HUES48 (cell line): ENCODE data around the gene VPS45.

ENCODE experiments used
- H3K27ac ChIP-seq: one replicate; pipeline ENCODE4 v1.7.0; 2013; ENCODE audit warnings: low read depth, low read length, inconsistent platforms
- H3K27me3 ChIP-seq: 2 replicates; pipeline ENCODE4 v1.6.1; 2013; ENCODE audit warnings: mild to moderate bottlenecking, low read length; ENCODE audit not compliant: control insufficient read depth, insufficient read depth
- H3K36me3 ChIP-seq: 2 replicates; pipeline ENCODE4 v1.6.1; 2013; ENCODE audit warnings: low read length; ENCODE audit not compliant: control insufficient read depth, insufficient read depth
- H3K4me1 ChIP-seq: 2 replicates; pipeline ENCODE4 v1.6.1; 2013; ENCODE audit warnings: mild to moderate bottlenecking, low read length; ENCODE audit not compliant: control insufficient read depth, insufficient read depth
- H3K4me3 ChIP-seq: 2 replicates; pipeline ENCODE4 v1.5.1; 2013; ENCODE audit warnings: mild to moderate bottlenecking, low read depth, low read length
- H3K9ac ChIP-seq: 2 replicates; pipeline ENCODE4 v1.6.1; 2013; ENCODE audit warnings: mild to moderate bottlenecking, low read depth, low read length, moderate library complexity
- H3K9me3 ChIP-seq: 2 replicates; pipeline ENCODE4 v1.6.1; 2013; ENCODE audit warnings: low read length; ENCODE audit not compliant: control insufficient read depth, insufficient read depth

VPS45 gene

DNA sequence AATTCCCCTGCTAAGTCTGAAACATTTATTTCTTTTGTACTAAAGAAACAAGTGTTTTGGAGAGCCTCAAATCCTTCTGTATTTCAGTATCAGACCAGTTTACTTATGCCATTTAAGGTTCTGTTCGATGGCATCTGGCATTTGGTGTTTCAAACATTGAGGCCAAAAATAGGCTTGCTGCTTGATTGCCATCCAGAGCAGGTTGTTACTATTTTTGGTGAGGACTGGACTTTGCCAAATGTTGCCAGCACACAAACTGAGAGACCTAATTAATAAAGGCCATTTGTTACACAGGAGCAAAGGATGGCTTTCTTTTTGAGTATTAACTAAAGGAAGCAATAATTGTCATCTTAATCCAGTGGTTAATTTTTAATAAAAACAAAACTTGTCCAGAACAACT, 26.2 kb downstream of the VPS45 start:
- Histone ChIP-seq H3K36me3 (peaks cover 49% of the 10 kb centered on the region), H3K9ac (no peak overlapping the region), H3K4me1 (no peaks in the 10 kb centered on the region), H3K27ac (no peak overlapping the region), H3K27me3 (no peaks in the 10 kb centered on the region), H3K9me3 (no peaks in the 10 kb centered on the region), H3K4me3 (no peak overlapping the region)

DNA sequence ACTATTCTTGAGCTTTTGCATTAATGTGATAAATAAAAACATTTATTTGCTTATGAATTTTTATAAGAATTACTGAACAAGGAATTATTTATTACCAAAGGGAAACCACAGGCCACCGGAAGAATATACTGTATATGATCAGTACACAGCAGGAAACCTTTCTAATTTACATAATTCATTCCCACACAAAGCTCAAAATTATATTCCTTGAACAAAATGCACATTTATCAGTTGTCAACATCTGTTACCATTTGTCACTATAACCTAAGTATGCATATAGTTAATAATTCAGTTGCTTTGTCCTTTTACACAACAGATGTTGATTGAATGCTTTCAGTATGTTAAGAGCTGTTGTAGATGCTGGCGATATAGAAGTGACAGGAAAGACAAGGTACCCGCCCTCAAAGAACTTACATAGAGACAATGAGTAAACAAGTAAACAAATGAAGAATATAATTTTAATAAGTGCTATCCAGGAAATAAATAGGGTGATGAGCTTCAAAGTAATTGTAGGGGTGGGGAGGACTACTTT, 27.2 kb downstream of the VPS45 start:
- Histone ChIP-seq H3K9me3 (no peaks in the 10 kb centered on the region), H3K4me3 (no peak overlapping the region), H3K27me3 (no peaks in the 10 kb centered on the region), H3K27ac (no peak overlapping the region), H3K9ac (no peak overlapping the region), H3K4me1 (no peaks in the 10 kb centered on the region), H3K36me3 (peaks cover 48% of the 10 kb centered on the region)

DNA sequence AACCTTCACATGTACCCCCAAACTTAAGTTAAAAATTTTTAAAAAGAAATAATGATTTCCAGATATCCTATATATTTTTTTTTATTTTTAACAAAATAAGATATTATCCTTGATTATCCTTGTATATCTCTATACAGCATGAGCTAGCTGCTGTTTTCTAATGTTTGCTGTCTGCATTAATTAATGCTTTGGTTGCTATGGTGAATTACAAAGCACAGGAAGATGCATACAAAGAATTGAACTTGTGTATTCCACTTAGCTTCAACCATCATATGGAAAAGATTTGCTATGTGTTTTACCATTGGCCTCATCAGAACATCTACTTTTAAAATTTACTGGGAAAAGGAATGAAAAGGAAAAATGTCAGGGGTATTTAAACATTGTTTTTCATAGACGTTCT, 35.4 kb downstream of the VPS45 start:
- H3K9me3 ChIP-seq, result no peaks in the 10 kb centered on the region
- H3K4me3 ChIP-seq, result no peak overlapping the region
- no peaks in the 10 kb centered on the region for H3K27me3 ChIP-seq
- H3K9ac ChIP-seq, result no peak overlapping the region
- no peak overlapping the region for H3K27ac ChIP-seq
- peaks cover 13% of the 10 kb centered on the region for H3K36me3 ChIP-seq
- H3K4me1 ChIP-seq, result no peaks in the 10 kb centered on the region

DNA sequence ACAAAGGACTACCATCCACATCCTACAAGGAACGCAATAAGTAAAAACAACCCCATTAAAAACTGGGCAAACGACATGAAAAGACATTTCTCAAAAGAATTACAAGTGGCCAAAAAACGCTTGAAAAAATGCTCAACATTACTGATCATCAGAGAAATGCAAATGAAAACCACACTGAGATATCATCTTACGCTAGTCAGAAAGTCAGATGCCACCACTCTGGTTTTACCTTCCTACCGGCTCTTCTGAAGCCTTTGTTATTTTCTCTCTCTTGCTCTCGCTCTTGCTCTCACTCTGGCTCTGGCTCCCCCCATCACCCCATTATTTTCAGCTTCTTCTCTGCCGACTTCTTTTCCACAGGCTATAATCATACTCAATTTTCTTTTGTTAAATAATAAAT, 38.8 kb downstream of the VPS45 start:
- no peak overlapping the region for H3K4me3 ChIP-seq

DNA sequence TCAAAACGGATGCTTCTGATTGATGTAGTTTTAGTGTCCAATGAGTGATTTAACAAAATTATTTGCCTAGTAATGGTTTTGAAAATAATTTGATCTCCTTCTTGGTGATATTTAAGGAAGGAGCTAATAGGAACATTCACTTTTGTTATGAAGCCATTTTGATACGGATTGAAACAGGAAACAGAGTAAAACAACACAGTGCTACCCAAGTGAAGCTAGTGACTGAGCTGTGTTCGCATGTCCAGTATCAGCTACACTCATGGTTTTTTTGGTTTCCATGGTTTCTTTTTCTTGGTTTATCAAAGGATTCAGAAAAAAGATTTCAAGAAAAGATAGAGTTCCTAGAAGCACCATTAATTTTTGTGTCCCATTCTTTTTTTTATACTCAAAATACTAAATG, 42.0 kb downstream of the VPS45 start:
- Histone ChIP-seq H3K4me3 (no peak overlapping the region), H3K9ac (no peak overlapping the region), H3K27ac (no peak overlapping the region), H3K9me3 (no peaks in the 10 kb centered on the region), H3K36me3 (peaks cover 9% of the 10 kb centered on the region; the same call in 1 of the 2 replicates), H3K4me1 (no peaks in the 10 kb centered on the region), H3K27me3 (no peaks in the 10 kb centered on the region)

More for the DNA sequence above, 38.8 kb downstream of the VPS45 start:
- Histone ChIP-seq H3K9ac (no peak overlapping the region), H3K27me3 (no peaks in the 10 kb centered on the region), H3K9me3 (no peaks in the 10 kb centered on the region), H3K36me3 (peaks cover 5% of the 10 kb centered on the region; the same call in 1 of the 2 replicates), H3K27ac (no peak overlapping the region), H3K4me1 (no peaks in the 10 kb centered on the region)

DNA sequence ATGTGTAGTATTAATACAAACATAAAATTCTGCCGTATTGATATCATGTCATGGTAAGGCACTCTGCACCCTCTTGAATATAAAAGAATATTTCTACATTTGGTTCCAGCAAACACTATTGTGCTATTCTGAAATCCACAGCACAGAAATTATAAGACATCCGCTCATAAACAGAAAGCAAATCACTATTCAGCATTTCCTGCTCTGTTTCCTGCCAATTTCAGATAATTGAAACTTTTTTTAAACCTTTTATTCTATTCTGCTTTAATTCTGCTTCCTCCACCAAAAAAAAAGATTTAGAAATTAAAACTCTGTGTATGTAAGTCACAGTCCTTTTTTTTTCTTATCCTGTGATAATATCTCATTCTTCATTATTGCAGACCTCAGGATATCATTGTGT, 42.5 kb downstream of the VPS45 start:
- Histone ChIP-seq H3K4me3 (no peak overlapping the region), H3K27ac (no peak overlapping the region)

DNA sequence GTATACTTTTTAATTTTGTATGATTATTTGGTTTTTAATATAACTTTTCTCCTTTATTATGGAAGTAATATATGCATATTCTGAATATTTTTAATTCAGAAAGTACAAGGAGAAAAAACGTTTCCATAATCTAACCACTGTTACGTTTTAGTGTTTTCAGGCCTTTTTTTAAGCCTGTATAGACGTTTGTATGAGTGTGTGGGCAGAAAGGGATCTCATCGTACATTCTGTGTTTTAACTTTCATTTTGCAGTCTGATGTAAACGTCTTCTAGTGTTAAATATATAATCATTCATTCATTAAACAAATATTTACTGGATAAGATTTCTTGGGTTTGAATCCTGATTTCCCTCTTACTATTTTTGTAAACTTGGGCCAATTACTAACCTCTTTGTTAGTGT, 44.1 kb downstream of the VPS45 start:
- Histone ChIP-seq H3K9ac (no peak overlapping the region), H3K27ac (no peak overlapping the region), H3K36me3 (peaks cover 9% of the 10 kb centered on the region), H3K9me3 (peaks cover 6% of the 10 kb centered on the region; the same call in 1 of the 2 replicates), H3K4me3 (no peak overlapping the region), H3K27me3 (no peaks in the 10 kb centered on the region), H3K4me1 (no peaks in the 10 kb centered on the region)

More for the DNA sequence above, 42.5 kb downstream of the VPS45 start:
- no peak overlapping the region for H3K9ac ChIP-seq
- H3K4me1 ChIP-seq, result no peaks in the 10 kb centered on the region
- H3K27me3 ChIP-seq, result no peaks in the 10 kb centered on the region
- H3K36me3 ChIP-seq, result peaks cover 9% of the 10 kb centered on the region
- H3K9me3 ChIP-seq, result peaks cover 3% of the 10 kb centered on the region; the same call in 1 of the 2 replicates

DNA sequence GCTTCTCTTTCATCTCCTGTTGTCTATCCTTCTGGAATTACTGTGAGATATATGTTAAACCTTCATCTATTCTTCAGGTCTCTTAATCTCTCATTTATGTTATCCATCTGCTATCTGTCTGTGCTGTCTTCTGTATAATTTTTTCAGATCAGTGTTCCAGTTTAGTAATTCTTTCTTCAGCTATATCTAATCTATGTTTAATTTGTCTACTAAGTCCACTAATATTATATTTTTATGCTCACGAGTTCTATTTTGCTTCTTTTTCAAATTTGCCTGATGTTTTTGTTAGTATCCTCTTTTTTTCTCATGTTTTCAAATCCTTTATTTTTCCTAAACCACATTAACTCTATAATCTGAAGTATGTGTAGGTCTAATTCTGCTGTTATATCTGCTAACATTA, 47.5 kb downstream of the VPS45 start:
- Histone ChIP-seq H3K4me3 (no peak overlapping the region), H3K9ac (no peak overlapping the region), H3K4me1 (no peaks in the 10 kb centered on the region), H3K27ac (no peak overlapping the region), H3K36me3 (peaks cover 9% of the 10 kb centered on the region), H3K27me3 (no peaks in the 10 kb centered on the region), H3K9me3 (peaks cover 6% of the 10 kb centered on the region; the same call in 1 of the 2 replicates)

DNA sequence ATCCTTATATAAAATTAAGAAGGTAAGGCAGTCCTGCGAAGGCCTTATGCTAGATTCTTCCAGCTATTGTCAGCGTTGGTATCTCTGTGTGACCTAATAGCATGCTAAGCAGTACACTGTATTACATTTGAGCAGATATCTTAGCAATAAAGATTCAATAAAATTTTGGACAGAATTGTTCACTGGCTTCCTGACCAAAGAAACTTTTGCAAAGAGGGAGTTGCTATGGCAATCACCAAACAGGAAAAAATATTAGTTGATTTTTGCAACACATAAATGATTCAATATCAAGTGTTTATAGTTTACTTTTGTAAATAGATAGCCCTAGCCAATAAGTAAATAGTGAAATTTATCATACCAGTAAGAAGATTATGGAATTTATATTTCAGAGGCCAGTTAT, 51.1 kb downstream of the VPS45 start:
- H3K9ac ChIP-seq, result no peak overlapping the region
- H3K4me3 ChIP-seq, result no peak overlapping the region
- no peaks in the 10 kb centered on the region for H3K27me3 ChIP-seq
- no peak overlapping the region for H3K27ac ChIP-seq
- H3K36me3 ChIP-seq, result no peaks in the 10 kb centered on the region; the same call in 1 of the 2 replicates
- no peaks in the 10 kb centered on the region for H3K4me1 ChIP-seq
- H3K9me3 ChIP-seq, result peaks cover 6% of the 10 kb centered on the region; the same call in 1 of the 2 replicates

DNA sequence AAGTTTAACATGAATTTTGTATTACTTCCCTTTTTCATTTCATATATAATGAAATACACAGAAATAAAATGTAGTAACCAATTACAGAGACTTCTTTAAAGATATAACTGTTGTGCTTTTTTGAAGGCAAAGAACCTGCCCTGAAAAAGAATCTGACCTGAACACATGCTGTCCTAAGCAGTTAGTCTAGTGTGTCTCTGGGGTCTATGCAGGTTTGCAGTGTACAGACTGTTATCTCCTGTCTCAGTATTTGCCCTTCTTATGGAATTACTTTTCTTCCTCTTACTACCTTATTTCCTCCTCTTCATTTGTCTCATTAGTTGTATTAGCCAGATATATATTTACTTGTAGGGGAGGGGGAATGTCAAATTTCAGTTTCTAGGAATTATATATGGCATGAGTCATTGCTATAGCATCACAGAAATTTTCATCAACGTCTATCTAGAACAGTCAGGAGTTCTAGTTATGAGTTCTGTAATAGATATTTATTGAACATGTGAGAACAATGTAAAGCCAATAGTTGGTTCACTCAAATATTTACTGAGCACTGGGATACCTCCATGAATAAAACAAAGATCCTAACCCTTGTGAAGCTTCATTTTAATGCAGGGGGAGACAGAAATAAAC, 53.8 kb downstream of the VPS45 start:
- Histone ChIP-seq H3K9ac (no peak overlapping the region), H3K4me3 (no peak overlapping the region), H3K27ac (no peak overlapping the region), H3K4me1 (no peaks in the 10 kb centered on the region), H3K36me3 (no peaks in the 10 kb centered on the region), H3K9me3 (no peaks in the 10 kb centered on the region), H3K27me3 (no peaks in the 10 kb centered on the region)

DNA sequence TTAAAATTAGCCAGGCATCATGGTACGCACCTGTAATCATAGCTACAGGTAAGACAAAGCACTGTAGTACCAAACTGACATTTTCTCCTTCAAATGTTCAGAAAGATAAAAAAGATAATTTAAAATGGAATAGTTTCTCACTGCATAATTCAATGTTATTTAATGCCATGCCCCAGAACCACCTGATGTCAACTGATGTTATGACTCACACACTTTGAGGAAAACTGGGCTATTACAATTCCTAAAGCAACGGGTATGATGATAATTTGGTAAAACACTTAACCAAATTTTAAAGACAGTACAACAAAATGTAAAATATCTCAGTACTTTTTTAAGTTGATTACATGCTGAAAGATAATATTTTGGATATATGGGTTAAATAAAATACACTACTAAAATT, 59.2 kb downstream of the VPS45 start:
- no peaks in the 10 kb centered on the region for H3K9me3 ChIP-seq
- H3K9ac ChIP-seq, result no peak overlapping the region
- H3K4me3 ChIP-seq, result no peak overlapping the region
- no peak overlapping the region for H3K27ac ChIP-seq
- no peaks in the 10 kb centered on the region for H3K4me1 ChIP-seq
- H3K36me3 ChIP-seq, result no peaks in the 10 kb centered on the region
- no peaks in the 10 kb centered on the region for H3K27me3 ChIP-seq
